Activated naive CD8-positive, alpha-beta T cell treated with anti-CD3 and anti-CD28 coated beads for 36 hours (primary cell): Measurements from ENCODE around the gene EMC8. TPM values are rescaled to one million over a fixed set of nuclear protein-coding genes. Genes with fewer than 3 reads are reported as not detected.

ENCODE experiments used
- DNase-seq: peaks from one replicate; pipeline ENCODE4 v3.0.0; 2021
- H3K27ac Mint-ChIP-seq: one replicate; pipeline ENCODE4 v1.8.0; 2022; ENCODE audit warnings: mild to moderate bottlenecking, moderate library complexity, mixed read lengths
- H3K27me3 Mint-ChIP-seq: one replicate; pipeline ENCODE4 v1.8.0; 2022; ENCODE audit warnings: mild to moderate bottlenecking, mixed read lengths
- H3K36me3 Mint-ChIP-seq: one replicate; pipeline ENCODE4 v1.8.0; 2021; ENCODE audit warnings: mild to moderate bottlenecking, mixed read lengths
- H3K4me1 Mint-ChIP-seq: one replicate; pipeline ENCODE4 v1.8.0; 2021; ENCODE audit warnings: mixed read lengths
- H3K4me3 Mint-ChIP-seq: one replicate; pipeline ENCODE4 v1.8.0; 2022; ENCODE audit warnings: mild to moderate bottlenecking, moderate library complexity, mixed read lengths
- H3K9me3 Mint-ChIP-seq: one replicate; pipeline ENCODE4 v1.8.0; 2022; ENCODE audit warnings: mixed read lengths
- total RNA-seq, 2 experiments: library from RNA; stranded (reverse); gene quantifications; one replicate each; pipeline ENCODE4 v1.2.3, GENCODE V29; 2021

EMC8 gene
- total RNA-seq, 2 experiments from 2014 or later = 49.4 to 51.0 TPM

DNA sequence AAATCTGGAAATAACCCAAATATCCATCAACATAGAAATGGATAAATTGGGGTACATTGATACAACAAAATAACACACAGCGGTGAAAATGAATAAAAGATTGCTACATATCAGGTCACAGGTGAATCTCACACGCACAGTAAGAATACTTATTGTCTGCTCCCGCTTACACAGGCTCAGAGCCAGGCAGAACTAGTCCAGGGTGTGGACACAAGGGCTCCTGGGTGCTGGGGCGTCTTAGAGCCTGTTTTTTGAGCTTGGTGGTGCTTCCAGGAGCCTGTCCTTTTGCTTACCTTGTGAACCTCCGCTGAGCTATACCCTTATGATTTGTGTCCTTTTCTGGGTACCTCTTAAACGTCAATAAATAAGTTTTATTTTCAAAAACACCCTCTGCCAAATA, 28.6 kb downstream of the EMC8 start:
- Mint-ChIP-seq H3K36me3 (peaks cover 1% of the 10 kb centered on the region), H3K9me3 (no peaks in the 10 kb centered on the region), H3K27ac (no peak overlapping the region), H3K4me1 (no peaks in the 10 kb centered on the region), H3K4me3 (no peak overlapping the region), H3K27me3 (no peaks in the 10 kb centered on the region)
- DNase-seq = no peak

DNA sequence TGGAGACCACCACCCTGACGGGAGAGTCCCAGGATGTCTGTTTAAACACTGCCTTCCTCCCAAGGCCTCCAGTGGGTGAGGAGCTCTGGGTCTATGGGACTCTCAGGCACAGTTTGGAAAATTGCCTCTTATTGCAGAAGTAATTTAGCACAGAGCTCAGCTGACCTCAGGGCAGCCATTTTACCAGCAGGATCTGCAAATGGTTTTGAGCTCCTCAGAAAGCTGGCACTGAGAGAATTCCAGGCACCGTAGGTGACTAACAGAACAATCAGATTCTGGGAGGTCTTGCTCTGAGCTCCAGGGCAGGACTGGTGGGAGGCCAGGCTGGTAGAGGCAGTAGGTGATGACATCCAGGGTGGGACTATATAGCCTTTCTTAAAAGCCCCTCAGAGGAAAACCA, 31.1 kb downstream of the EMC8 start:
- peaks cover 2% of the 10 kb centered on the region for H3K4me1 Mint-ChIP-seq
- DNase-seq = no peak
- H3K27me3 Mint-ChIP-seq = no peaks in the 10 kb centered on the region
- H3K9me3 Mint-ChIP-seq = no peaks in the 10 kb centered on the region
- no peak overlapping the region for H3K27ac Mint-ChIP-seq
- no peak overlapping the region for H3K4me3 Mint-ChIP-seq
- peaks cover 1% of the 10 kb centered on the region for H3K36me3 Mint-ChIP-seq

DNA sequence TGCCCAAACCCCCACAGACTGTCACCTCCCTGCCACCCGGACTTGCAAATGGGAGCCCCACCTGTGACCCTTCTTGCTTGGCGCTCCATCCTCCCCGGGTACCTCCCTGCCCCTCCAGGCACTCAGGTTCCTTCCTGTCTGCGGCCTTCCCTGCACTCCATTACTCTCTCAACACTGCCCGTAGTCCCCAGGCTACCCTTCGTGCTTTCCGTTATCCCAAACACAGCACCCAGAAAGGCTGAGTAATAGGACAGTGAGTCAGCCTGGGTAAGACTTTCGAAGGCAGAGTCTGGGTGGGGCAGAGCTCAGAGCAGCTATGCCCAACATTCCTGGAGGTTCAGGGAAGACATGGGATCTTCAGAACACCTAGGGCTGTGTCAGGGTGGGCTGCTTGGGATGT, 31.8 kb downstream of the EMC8 start:
- Mint-ChIP-seq H3K4me1 (peaks cover 2% of the 10 kb centered on the region), H3K36me3 (peaks cover 1% of the 10 kb centered on the region), H3K27ac (no peak overlapping the region), H3K27me3 (no peaks in the 10 kb centered on the region), H3K4me3 (no peak overlapping the region), H3K9me3 (no peaks in the 10 kb centered on the region)
- no peak for DNase-seq

DNA sequence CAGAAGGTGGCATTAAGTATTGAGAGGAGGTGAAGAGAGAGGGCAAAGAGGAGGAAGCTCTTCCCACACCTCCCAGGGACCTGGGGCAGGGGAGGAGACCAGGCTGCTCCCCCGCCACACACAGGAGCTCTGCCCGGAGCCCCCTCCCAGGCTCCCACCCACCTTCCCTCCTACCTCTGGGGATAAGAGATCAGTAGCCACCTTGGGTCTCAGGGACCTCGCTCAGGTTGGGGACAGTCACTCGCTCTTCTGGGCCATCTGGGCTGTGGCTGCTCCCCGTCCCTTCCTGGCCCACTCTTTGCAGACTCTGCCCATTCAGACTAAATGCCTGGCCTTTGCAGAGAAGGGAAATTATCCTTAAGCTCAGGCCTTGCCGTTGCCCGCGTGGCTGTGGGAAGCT, 33.6 kb downstream of the EMC8 start:
- H3K27ac Mint-ChIP-seq = no peak overlapping the region
- H3K9me3 Mint-ChIP-seq = no peaks in the 10 kb centered on the region
- no peaks in the 10 kb centered on the region for H3K27me3 Mint-ChIP-seq
- DNase-seq = no peak
- H3K36me3 Mint-ChIP-seq = no peaks in the 10 kb centered on the region
- H3K4me3 Mint-ChIP-seq = no peak overlapping the region
- H3K4me1 Mint-ChIP-seq = peaks cover 2% of the 10 kb centered on the region

DNA sequence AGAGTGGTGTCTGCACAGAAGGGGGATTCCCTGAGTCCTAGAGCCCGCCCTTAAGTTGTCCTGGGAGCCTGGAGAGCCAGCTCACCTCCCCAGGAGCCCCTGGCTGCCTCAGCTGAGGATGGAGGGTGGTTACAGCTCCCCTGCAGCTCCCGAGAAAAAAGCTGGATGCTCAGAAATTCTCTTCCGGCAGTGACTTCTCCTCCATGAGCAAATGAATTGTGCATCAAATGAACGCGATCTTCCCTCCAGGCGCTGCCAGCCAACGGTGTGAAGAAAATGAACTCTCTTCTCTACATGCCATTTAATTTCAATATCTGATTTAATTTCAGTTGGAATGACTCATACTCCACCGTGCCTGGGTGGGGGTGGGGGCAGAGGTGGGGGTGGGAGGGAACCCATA, 34.1 kb downstream of the EMC8 start:
- Mint-ChIP-seq H3K4me3 (no peak overlapping the region), H3K27me3 (peaks cover 3% of the 10 kb centered on the region), H3K36me3 (no peaks in the 10 kb centered on the region), H3K4me1 (peaks cover 2% of the 10 kb centered on the region), H3K27ac (no peak overlapping the region), H3K9me3 (no peaks in the 10 kb centered on the region)
- no peak for DNase-seq

DNA sequence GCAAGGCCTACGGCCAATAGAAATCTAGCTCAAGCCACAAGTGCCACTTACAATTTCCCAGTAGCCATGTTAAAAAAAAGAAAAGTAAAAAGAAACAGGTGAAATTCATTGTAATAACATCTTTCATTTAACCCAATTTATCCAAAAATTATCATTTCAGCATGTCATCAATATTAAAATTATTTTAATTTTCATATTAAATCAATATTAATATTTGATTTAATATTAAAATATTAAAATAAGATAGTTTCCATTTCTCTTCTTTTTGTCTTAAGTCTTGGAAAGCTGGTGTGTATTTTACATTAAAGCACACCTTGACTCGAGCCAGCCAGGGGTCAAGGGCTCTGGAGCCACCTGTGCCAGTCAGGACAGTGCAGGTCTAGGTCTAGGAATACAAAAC, 35.7 kb downstream of the EMC8 start:
- Mint-ChIP-seq H3K4me3 (no peak overlapping the region), H3K4me1 (peaks cover 10% of the 10 kb centered on the region), H3K36me3 (no peaks in the 10 kb centered on the region), H3K27me3 (peaks cover 19% of the 10 kb centered on the region), H3K27ac (no peak overlapping the region), H3K9me3 (no peaks in the 10 kb centered on the region)
- no peak for DNase-seq

DNA sequence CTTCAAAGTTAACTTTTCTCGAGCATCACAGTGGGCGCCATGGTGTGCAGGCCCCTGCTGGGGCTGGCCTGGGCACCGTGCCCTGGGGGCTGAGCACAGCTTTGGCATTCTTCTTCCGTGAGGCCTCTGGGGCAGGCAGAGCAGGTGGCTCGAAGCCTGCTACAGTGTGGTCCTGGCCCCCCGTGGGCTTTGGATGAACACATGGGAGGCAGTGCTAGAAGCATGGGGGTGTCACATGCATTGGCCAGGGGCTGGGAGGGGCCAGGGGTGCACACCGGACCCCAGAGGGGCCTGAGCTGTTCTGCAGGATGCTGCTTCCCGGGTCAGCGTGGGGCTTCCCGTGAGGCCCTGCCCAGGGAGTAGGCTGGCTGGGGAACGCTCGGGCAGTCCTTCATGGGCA, 36.4 kb downstream of the EMC8 start:
- peaks cover 24% of the 10 kb centered on the region for H3K27me3 Mint-ChIP-seq

DNA sequence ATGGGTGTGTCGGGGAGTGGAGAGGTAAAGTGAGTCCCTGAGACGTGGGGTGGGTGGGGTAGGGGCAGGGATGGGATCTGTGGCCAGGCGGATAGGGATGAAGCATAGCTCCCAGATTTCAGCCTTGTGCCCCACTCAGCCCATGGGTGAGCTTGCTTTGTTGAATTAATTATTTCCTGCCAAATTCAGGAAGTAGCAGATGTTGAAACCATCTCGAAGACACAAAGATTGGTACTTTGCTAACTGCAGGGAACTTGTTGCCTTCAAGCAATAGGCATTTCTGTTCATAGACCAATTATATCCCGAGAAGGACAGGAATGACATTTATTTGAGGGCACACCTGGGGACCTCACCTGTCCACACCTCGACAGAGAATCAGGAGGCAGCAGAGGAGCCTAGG, 37.5 kb downstream of the EMC8 start:
- no peak for DNase-seq
- no peaks in the 10 kb centered on the region for H3K9me3 Mint-ChIP-seq
- no peak overlapping the region for H3K4me3 Mint-ChIP-seq
- H3K36me3 Mint-ChIP-seq = no peaks in the 10 kb centered on the region
- peaks cover 33% of the 10 kb centered on the region for H3K27me3 Mint-ChIP-seq
- H3K4me1 Mint-ChIP-seq = peaks cover 18% of the 10 kb centered on the region
- H3K27ac Mint-ChIP-seq = no peak overlapping the region

More for the DNA sequence above, 36.4 kb downstream of the EMC8 start:
- no peak for DNase-seq
- H3K9me3 Mint-ChIP-seq = no peaks in the 10 kb centered on the region
- no peak overlapping the region for H3K27ac Mint-ChIP-seq
- no peak overlapping the region for H3K4me3 Mint-ChIP-seq
- peaks cover 10% of the 10 kb centered on the region for H3K4me1 Mint-ChIP-seq
- no peaks in the 10 kb centered on the region for H3K36me3 Mint-ChIP-seq

DNA sequence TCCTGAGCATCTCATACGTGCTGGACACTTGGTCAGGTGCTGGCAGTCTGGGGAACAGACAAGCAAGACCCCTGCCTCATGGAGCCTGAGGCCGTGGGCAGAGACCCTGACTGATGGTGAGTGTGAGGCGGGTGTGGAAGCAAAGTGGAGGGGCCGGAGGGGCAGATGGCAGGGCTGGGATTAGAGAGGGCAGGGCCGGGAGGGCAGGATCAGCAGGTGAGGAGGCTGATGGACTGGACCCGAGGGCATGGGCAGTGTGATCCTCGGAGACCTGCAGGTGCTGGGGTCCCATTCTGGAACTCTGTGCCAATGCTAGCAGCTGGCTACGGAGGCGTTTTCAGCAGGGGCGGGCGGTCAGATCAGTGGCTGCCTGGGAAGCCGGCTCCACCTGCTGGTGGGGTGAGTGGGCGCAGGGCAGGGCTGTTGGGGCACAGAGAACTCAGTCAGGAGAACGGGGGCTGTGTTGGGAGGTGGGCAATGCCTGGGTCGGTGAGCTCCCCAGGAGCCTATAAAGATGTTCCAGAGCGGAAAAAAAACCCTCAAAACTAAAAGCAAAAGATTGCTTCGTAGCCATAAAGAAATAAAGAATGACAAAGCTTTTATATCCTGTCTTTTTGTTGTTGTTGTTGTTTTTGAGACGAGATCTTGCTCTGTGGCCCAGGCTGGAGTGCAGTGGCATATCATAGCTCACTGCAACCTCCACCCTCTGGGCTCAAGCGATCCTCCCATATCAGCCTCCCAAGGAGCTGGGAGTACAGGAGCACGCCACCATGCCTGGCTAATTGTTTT, 39.5 kb downstream of the EMC8 start:
- Mint-ChIP-seq H3K4me1 (peaks cover 26% of the 10 kb centered on the region), H3K36me3 (no peaks in the 10 kb centered on the region), H3K4me3 (no peak overlapping the region), H3K27me3 (peaks cover 36% of the 10 kb centered on the region), H3K9me3 (no peaks in the 10 kb centered on the region), H3K27ac (no peak overlapping the region)
- DNase-seq = no peak

DNA sequence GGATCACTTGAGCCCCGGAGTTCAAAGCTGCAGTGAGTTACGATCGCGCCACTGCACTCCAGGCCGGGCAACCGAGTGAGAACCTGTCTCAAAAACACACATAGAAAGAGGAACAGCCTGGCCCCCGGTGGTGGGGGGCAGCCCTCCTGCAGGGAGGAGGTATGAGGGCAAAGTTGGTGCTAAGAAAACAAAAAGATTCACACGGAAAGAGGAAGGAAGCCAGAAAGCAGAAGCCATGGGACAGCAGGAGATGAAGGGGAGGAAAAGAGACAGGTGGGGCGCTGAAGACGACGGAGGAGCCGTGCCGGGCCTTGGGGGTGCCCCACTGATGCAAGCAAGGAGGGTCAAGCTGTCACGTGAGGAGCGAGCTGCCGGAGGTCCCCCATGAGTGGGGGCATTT, 40.2 kb downstream of the EMC8 start:
- Mint-ChIP-seq H3K27ac (peak overlapping the region; percentile 10), H3K9me3 (no peaks in the 10 kb centered on the region), H3K27me3 (peaks cover 36% of the 10 kb centered on the region), H3K4me1 (peaks cover 26% of the 10 kb centered on the region), H3K36me3 (no peaks in the 10 kb centered on the region), H3K4me3 (no peak overlapping the region)
- no peak for DNase-seq

DNA sequence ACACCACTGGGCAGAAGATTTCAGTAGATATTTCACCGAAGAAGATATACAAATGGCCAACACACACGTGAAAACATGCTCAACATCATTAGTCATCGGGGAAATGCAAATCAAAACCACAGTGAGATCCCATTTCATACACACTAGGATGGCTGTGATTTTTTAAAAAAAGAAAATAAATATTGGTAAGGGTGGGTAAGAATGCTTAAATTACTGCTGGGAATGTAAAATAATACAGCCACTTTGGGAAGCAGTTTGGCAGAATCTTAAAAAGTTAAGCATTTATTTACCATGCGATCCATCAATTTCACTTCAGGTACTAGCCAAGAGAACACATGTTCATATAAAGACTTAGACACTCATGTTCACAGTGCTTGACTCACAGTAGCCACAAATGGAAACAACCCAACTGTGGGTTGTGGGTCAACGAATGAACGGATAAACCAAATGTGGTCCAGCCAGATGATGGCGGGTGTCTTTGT, 42.0 kb downstream of the EMC8 start:
- Mint-ChIP-seq H3K27me3 (peaks cover 50% of the 10 kb centered on the region), H3K9me3 (no peaks in the 10 kb centered on the region), H3K36me3 (no peaks in the 10 kb centered on the region), H3K4me1 (peaks cover 26% of the 10 kb centered on the region), H3K4me3 (no peak overlapping the region), H3K27ac (no peak overlapping the region)
- no peak for DNase-seq

DNA sequence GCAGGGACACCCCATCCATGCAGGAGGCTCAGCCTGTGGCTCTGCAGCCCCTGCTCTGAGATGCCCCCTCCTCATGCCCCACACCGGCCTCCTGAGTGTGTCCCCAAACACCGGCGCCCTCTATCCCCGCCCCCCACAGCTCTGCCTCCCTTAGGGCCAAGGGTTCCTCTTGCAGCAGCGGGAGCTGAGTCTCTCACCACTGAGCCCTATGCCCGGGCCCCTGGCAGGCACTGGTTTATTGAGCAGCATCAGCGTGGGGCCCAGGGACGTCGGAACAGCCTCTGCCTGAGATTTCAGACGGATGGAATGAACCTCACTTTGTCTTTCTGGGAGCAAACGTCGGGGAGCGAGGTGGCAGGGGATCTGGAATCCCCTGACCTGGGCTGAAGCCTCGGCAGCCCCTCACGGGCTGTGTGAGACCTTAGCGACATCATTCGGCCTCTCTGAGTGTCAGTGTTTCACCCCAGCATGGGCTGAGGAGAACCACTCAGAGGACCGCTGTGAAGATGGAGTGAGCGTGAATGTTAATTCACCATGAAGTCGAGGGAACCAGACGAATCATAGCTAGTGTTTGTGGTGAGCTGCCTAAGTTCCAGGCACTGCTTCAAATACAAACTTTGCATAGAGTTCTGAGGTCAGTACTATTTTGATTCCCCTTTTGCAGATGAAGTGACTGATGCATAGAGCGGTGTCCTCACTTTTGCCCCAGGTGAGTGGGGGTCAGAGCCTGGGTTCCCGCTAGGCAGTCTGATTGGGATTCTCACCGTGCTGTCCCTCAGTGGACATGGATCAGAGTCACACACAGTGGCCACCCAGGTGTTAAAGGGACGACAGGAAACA, 43.2 kb downstream of the EMC8 start:
- Mint-ChIP-seq H3K27me3 (peaks cover 55% of the 10 kb centered on the region), H3K4me3 (no peak overlapping the region), H3K27ac (peak overlapping the region; percentile 53), H3K36me3 (no peaks in the 10 kb centered on the region), H3K4me1 (peaks cover 28% of the 10 kb centered on the region), H3K9me3 (no peaks in the 10 kb centered on the region)
- no peak for DNase-seq

DNA sequence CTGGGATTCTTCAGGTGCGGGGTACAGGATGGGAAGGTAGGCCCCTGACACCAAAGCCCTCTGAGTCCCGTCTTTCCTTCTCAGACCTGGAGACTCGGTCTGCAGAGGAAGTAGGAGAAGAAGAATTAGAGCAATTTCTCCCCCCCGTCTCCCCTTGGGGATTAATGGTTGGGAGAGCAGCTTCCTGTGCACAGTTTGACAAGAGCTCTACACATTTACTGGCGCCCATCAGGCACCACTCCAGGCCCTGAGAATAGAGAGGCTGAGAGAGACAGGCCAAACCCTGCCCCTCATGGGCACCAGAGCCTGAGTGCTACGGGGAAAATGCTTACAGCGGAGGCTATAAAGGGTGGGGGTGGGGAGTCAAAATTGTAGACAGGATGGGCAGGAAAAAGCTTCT, 44.9 kb downstream of the EMC8 start:
- Mint-ChIP-seq H3K27me3 (peaks cover 49% of the 10 kb centered on the region), H3K4me1 (peaks cover 29% of the 10 kb centered on the region), H3K27ac (no peak overlapping the region), H3K9me3 (no peaks in the 10 kb centered on the region), H3K36me3 (no peaks in the 10 kb centered on the region), H3K4me3 (no peak overlapping the region)
- DNase-seq = no peak

DNA sequence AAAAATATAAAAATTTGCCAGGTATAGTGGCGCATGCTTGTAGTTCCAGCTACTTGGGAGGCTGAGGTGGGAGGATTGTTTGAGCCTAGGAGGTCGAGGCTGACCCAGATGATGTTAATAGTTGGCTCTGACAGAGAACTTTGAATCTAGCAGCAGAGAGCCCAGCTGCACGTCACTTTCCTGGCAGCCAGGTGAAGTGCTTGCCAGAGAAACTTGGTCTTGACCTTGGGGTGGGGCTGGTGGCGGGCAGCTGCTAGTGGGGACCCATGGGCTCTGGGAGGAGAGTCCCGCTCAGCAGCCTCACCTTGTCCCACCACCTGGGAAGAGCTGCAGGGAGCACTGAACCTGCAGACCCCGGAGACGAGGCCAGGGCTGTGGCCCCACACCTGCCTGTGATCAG, 45.4 kb downstream of the EMC8 start:
- Mint-ChIP-seq H3K4me3 (no peak overlapping the region), H3K36me3 (no peaks in the 10 kb centered on the region), H3K27ac (no peak overlapping the region), H3K9me3 (no peaks in the 10 kb centered on the region), H3K27me3 (peaks cover 45% of the 10 kb centered on the region), H3K4me1 (peaks cover 26% of the 10 kb centered on the region)
- DNase-seq = no peak

DNA sequence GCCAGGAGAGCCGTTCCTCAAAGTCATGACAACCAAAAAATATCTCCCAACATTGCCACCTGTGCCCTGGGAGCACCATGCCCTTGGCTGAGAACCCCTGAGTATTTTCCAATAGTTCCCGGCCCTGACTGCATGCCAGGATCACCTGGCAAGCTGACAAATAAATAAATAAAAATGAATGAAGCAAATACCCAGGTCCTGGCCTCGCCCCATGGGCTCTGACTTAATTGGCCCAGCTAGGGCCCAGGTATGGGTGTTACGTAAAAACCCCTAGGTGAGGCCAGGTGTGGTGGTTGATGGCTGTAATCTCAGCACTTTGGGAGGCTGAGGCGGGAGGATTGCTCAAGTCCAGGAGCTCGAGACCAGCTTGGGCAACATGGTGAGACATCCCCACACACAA, 45.8 kb downstream of the EMC8 start:
- DNase-seq = no peak
- H3K36me3 Mint-ChIP-seq = no peaks in the 10 kb centered on the region
- peaks cover 40% of the 10 kb centered on the region for H3K27me3 Mint-ChIP-seq
- H3K9me3 Mint-ChIP-seq = no peaks in the 10 kb centered on the region
- no peak overlapping the region for H3K27ac Mint-ChIP-seq
- no peak overlapping the region for H3K4me3 Mint-ChIP-seq
- peaks cover 24% of the 10 kb centered on the region for H3K4me1 Mint-ChIP-seq
